ENCODE results near the gene GRIK5. TPM values are rescaled to one million over a fixed set of nuclear protein-coding genes. Genes with fewer than 3 reads are reported as not detected.
"Not testable (repeated sequence)": the region's sequence is repeated elsewhere in the genome, so short reads cannot be mapped to it uniquely, and the experiment has no call there.

Gene GRIK5
- total RNA-seq, 1 donor from 2014 or later = 14.3 TPM

DNA sequence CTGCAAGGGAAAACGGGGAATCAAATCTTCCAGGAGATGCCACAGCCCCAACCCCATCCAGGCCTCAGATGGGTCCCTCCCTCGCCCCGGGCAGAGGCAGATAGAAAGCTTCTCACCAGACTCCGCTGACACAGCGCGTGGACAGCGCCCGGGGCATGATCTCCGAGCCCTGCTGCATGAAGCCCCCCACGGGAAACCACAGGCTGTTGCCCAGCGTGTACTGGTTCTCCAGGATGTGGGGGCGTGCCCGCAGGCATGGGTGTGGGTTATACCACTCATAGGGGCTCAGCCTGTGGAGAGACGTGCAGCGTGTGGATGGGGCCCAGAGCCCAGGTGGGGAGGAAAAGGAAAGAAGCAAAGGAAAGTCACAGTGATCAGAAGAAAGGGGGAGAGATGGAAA, 48.8 kb downstream of the GRIK5 start:
- no peak overlapping the region for H3K4me3 ChIP-seq (ENCODE audit: low read depth, low read length)
- no peak for DNase-seq (ENCODE audit: low read depth)
- TF ChIP-seq CTCF (conservative IDR thresholded peaks at IDR 0.05; ENCODE audit: low read depth, low read length) = no peak

DNA sequence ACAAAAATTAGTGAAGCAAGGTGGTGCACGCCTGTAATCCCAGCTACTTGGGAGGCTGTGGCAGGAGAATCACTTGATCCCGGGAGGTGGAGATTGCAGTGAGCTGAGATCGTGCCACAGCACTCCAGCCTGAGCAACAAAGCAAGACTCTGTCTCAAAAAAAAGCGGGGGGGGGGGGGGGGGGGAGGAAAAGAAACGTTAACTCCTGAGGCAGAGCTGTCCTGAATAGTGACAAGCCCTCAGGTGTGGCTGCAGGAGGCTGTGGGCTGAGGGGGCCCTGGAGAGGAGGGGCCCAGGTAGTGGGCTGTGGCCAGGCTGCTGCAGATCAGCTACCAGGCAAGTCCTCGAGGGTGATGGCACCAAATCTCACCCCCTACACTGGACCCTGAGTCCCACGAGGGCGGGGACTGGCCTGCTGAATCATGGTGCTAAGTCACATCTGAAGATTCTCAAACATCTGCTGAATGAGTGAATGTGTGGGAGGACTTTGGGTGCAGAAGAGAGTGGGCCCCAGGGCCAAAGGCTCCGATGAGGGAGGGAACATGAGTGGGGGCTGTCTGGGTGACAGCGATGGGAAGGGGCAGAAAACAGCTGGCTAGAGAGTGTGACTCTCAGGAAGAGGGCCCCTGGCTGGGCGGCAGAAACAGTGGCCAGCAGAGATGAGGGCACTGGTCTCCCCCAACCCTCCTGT, 51.4 kb downstream of the GRIK5 start:
- DNase-seq (ENCODE audit: low read depth) = no peak
- no peak overlapping the region for H3K4me3 ChIP-seq (ENCODE audit: low read depth, low read length)
- TF ChIP-seq CTCF (conservative IDR thresholded peaks at IDR 0.05; ENCODE audit: low read depth, low read length) = no peak

DNA sequence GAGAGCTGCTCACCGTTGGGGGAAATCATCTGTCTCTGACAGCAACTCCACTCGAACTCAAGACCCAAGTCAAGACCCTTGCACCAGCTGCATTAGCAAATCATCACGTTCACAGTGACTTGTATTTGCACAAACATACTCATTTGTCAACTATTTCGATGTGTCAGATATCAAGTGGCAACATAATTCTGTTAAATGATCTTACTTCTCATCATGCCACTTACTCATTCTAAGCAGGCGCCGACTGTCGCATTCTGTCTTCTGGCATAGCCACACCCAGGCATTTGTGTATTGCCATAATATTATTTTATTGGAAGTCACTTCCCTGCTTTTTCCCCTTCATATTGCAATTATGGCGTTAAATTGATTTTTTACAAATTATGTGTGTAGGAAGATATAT, 53.0 kb downstream of the GRIK5 start:
- H3K4me3 ChIP-seq (ENCODE audit: low read depth, low read length) = no peak overlapping the region
- DNase-seq (ENCODE audit: low read depth) = no peak
- no peak for TF ChIP-seq CTCF (conservative IDR thresholded peaks at IDR 0.05; ENCODE audit: low read depth, low read length)

GRCh38 chr19:42012747-42013146, 57.3 kb downstream of the GRIK5 start:
- not testable (repeated sequence) for DNase-seq (ENCODE audit: low read depth); H3K4me3 ChIP-seq (ENCODE audit: low read depth, low read length)

DNA sequence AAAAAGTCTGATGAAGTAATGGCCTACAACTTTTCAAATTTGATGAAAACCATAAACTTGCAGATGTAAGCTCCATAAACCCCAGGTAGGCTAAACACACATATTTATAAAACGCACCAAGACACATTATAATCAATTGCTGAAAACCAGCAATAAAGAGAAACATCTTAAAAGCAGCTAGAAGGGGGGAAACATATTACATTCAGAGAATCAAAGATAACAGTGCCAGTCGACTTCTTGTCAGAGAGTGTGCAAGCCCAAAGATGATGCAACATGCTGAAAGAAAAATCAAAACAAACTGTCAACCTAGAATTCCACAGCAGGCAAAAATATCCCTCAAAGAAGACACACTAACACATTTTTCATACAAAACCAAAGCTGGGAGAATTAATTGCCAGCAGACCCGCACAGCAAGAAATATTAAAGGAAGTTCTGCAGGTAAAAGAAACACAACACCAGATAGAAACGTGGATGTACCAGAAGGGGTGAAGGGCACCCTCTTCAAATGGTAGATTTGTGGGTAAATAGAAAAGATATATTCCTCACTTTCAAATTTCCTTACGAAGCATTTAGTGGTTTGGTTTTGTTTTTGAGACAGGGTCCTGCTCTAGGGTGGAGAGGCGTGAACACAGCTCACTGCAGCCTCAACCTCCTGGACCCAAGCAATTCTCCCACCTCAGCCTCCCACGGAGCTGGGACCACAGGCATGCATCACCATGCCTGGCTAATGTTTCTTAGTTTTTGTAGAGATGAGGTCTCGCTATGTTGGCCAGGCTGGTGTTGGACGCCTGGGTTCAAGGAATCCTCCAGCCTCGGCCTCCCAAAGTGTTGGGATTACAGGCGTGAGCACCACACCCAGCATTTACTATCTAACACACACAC, 59.5 kb downstream of the GRIK5 start:
- DNase-seq (ENCODE audit: low read depth) = no peak
- no peak overlapping the region for H3K4me3 ChIP-seq (ENCODE audit: low read depth, low read length)
- TF ChIP-seq CTCF (conservative IDR thresholded peaks at IDR 0.05; ENCODE audit: low read depth, low read length) = no peak

DNA sequence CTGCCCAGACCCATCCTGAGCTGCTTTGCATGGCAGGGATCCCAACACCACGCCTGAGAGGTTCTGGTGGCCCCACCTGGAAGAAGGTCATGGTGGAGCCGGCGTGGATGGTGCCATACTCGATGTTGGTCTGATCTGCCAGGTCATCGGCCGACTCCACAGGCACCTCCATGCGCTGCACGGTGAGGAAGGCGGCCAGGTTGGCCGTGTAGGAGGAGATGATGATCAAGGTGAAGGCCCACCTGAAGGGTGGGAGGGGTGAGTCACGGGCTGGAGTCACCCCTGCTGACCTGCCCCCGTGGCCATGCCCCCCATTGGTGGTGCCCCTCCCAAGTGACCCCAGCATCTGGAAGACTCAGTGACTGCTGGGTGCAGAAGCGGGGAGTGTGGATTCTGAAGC, 63.4 kb downstream of the GRIK5 start:
- H3K4me3 ChIP-seq (ENCODE audit: low read depth, low read length) = no peak overlapping the region
- TF ChIP-seq CTCF (conservative IDR thresholded peaks at IDR 0.05; ENCODE audit: low read depth, low read length) = no peak
- no peak for DNase-seq (ENCODE audit: low read depth)

- no peak overlapping the region for H3K4me3 ChIP-seq (ENCODE audit: low read depth, low read length)
- DNase-seq (ENCODE audit: low read depth) = no peak
- TF ChIP-seq CTCF (conservative IDR thresholded peaks at IDR 0.05; ENCODE audit: low read depth, low read length) = no peak
These were observed 64.5 kb downstream of the GRIK5 start for GRCh38 chr19:42005504-42005903.
